GM23338 (cell line): ENCODE data around the gene AP4E1. TPM values are rescaled to one million over a fixed set of nuclear protein-coding genes. Genes with fewer than 3 reads are reported as not detected.

Experiments
- ATAC-seq: fragments of 200-7000 bp; cut with Tn5 transposase; 3 replicates; pipeline ENCODE4 v1.9.1; 2020
- DNase-seq: peaks from one replicate; pipeline ENCODE4 v3.0.0-alpha.2; 2015; ENCODE audit warnings: low spot score
- H2AFZ ChIP-seq: fragments of 200-600 bp; sonication (generic); 2 replicates; pipeline ENCODE4 v1.8.0; 2016; ENCODE audit warnings: antibody characterized with exemption, mild to moderate bottlenecking, moderate library complexity
- H3F3A ChIP-seq: fragments of 200-600 bp; sonication (generic); replicated peaks from 2 replicates; pipeline ENCODE4 v1.8.0; 2017; ENCODE audit warnings: antibody characterized with exemption, mixed run types, low read depth
- H3K27ac ChIP-seq: fragments of 200-600 bp; sonication (generic); 2 replicates; pipeline ENCODE4 v1.6.1; 2016; ENCODE audit warnings: low read depth
- H3K27me3 ChIP-seq: fragments of 200-600 bp; sonication (generic); 2 replicates; pipeline ENCODE4 v1.8.0; 2016; ENCODE audit warnings: mild to moderate bottlenecking, mixed run types, moderate library complexity; ENCODE audit not compliant: insufficient read depth
- H3K36me3 ChIP-seq: fragments of 200-600 bp; sonication (generic); 2 replicates; pipeline ENCODE4 v1.8.0; 2016; ENCODE audit warnings: mild to moderate bottlenecking; ENCODE audit not compliant: insufficient read depth
- H3K4me1 ChIP-seq: fragments of 200-600 bp; sonication (generic); 2 replicates; pipeline ENCODE4 v1.8.0; 2016; ENCODE audit warnings: mild to moderate bottlenecking, moderate library complexity; ENCODE audit not compliant: insufficient read depth
- H3K4me2 ChIP-seq: fragments of 200-600 bp; sonication (generic); 2 replicates; pipeline ENCODE4 v1.7.1; 2017; ENCODE audit warnings: mixed run types
- H3K4me3 ChIP-seq: fragments of 200-600 bp; sonication (generic); 2 replicates; pipeline ENCODE4 v1.6.1; 2016; ENCODE audit warnings: mixed run types
- H3K79me2 ChIP-seq: fragments of 200-600 bp; sonication (generic); replicated peaks from 2 replicates; pipeline ENCODE4 v1.8.0; 2017; ENCODE audit warnings: mild to moderate bottlenecking; ENCODE audit not compliant: insufficient read depth
- H3K9me2 ChIP-seq: fragments of 200-600 bp; sonication (generic); 2 replicates; pipeline ENCODE4 v1.8.0; 2017; ENCODE audit not compliant: insufficient read depth
- H4K20me1 ChIP-seq: fragments of 200-600 bp; sonication (generic); replicated peaks from 2 replicates; pipeline ENCODE4 v1.8.0; 2017; ENCODE audit warnings: mild to moderate bottlenecking; ENCODE audit not compliant: insufficient read depth
- H3K27ac Mint-ChIP-seq: 2 replicates; pipeline ENCODE4 v1.8.0; 2020; ENCODE audit warnings: inconsistent platforms, mild to moderate bottlenecking, moderate library complexity, mixed read lengths
- H3K27me3 Mint-ChIP-seq: 3 replicates; pipeline ENCODE4 v1.8.0; 2022; ENCODE audit warnings: low read depth, mild to moderate bottlenecking, moderate library complexity, mixed read lengths, inconsistent platforms; ENCODE audit not compliant: insufficient read depth, poor library complexity
- H3K36me3 Mint-ChIP-seq: 3 replicates; pipeline ENCODE4 v1.8.0; 2021; ENCODE audit warnings: low read depth, mild to moderate bottlenecking, inconsistent platforms, moderate library complexity, mixed read lengths
- H3K4me1 Mint-ChIP-seq: 3 replicates; pipeline ENCODE4 v1.8.0; 2020; ENCODE audit warnings: mild to moderate bottlenecking, inconsistent platforms, mixed read lengths
- H3K4me3 Mint-ChIP-seq: 3 replicates; pipeline ENCODE4 v1.8.0; 2021; ENCODE audit warnings: moderate library complexity, mild to moderate bottlenecking, inconsistent platforms, mixed read lengths
- H3K9me3 Mint-ChIP-seq: 3 replicates; pipeline ENCODE4 v1.8.0; 2020; ENCODE audit warnings: moderate library complexity, mild to moderate bottlenecking, inconsistent platforms, mixed read lengths
- CREB1 ChIP-seq: fragments of 250-450 bp; sonication (Bioruptor Pico); IDR thresholded peaks from 2 replicates; pipeline ENCODE4 v1.5.0; 2020; ENCODE audit warnings: low read depth, mild to moderate bottlenecking, moderate library complexity
- CTCF ChIP-seq, 2 experiments: fragments of 200-600 bp in 1 of 2; sonication (generic) in 1 of 2; conservative IDR thresholded peaks; 2 replicates each; pipeline versions ENCODE4 v1.5.1 to v1.6.1; 2016 to 2017; ENCODE audit warnings: antibody characterized with exemption in 2 of 2, low read depth in 2 of 2, mild to moderate bottlenecking in 2 of 2, moderate library complexity in 1 of 2
- ETS1 ChIP-seq: IDR thresholded peaks from 2 replicates; pipeline ENCODE4 v1.6.1; 2016; ENCODE audit warnings: antibody characterized with exemption
- EZH2 ChIP-seq: fragments of 200-600 bp; sonication (generic); IDR thresholded peaks from one replicate; pipeline ENCODE4 v1.8.0; 2017; ENCODE audit warnings: antibody characterized with exemption, mild to moderate bottlenecking, low read depth; ENCODE audit not compliant: unreplicated experiment
- EZH2phosphoT487 ChIP-seq: fragments of 200-600 bp; sonication (generic); IDR thresholded peaks from one replicate; pipeline ENCODE4 v1.8.1; 2018; ENCODE audit warnings: antibody characterized with exemption; ENCODE audit not compliant: unreplicated experiment
- JUNB ChIP-seq: IDR thresholded peaks from one replicate; pipeline ENCODE4 v1.6.1; 2016; ENCODE audit warnings: antibody characterized with exemption; ENCODE audit not compliant: unreplicated experiment
- NANOG ChIP-seq: IDR thresholded peaks from 2 replicates; pipeline ENCODE4 v1.6.1; 2016; ENCODE audit warnings: antibody characterized with exemption, borderline replicate concordance
- POLR2AphosphoS5 ChIP-seq: IDR thresholded peaks from 2 replicates; pipeline ENCODE4 v1.6.1; 2016; ENCODE audit warnings: antibody characterized with exemption, low read depth
- REST ChIP-seq: IDR thresholded peaks from one replicate; pipeline ENCODE4 v1.6.1; 2018; ENCODE audit warnings: antibody characterized with exemption; ENCODE audit not compliant: unreplicated experiment
- STAT1 ChIP-seq: IDR thresholded peaks from one replicate; pipeline ENCODE4 v1.6.1; 2016; ENCODE audit warnings: antibody characterized with exemption; ENCODE audit not compliant: unreplicated experiment
- ZNF114 ChIP-seq: fragments of 250-450 bp; sonication (Bioruptor Pico); IDR thresholded peaks from 2 replicates; pipeline ENCODE4 v1.5.0; 2020; ENCODE audit warnings: mild to moderate bottlenecking, moderate library complexity
- ZNF331 ChIP-seq: fragments of 250-450 bp; sonication (Bioruptor Pico); IDR thresholded peaks from 2 replicates; pipeline ENCODE4 v1.5.0; 2020; ENCODE audit warnings: low read depth, mild to moderate bottlenecking, moderate library complexity
- ZNF462 ChIP-seq: fragments of 250-450 bp; sonication (Bioruptor Pico); IDR thresholded peaks from 2 replicates; pipeline ENCODE4 v1.5.0; 2020; ENCODE audit warnings: mild to moderate bottlenecking, moderate library complexity
- polyA plus RNA-seq: library from polyadenylated mRNA; unstranded; fragments of >200 nt; fragmentation: Nextera tagmentation; extraction: Ambion mirVana; gene quantifications from 2 replicates; pipeline ENCODE4 v1.2.1, GENCODE V29; 2016
- total RNA-seq: library from RNA; depleted of rRNA; stranded (reverse); fragments of >200 nt; shearing (Covaris generic); gene quantifications from 2 replicates; pipeline ENCODE4 v1.2.3, GENCODE V29; 2014

Gene AP4E1
- total and polyA plus RNA-seq, 2 experiments from 2014 or later: 4.4 to 15.4 TPM

- H3K4me3 Mint-ChIP-seq: no peak overlapping the region
- H3K36me3 ChIP-seq: no peaks in the 10 kb centered on the region
- no peak overlapping the region for H3K27ac ChIP-seq
- no peak overlapping the region for H3K4me3 ChIP-seq
- H3K27me3 Mint-ChIP-seq: peaks cover 2% of the 10 kb centered on the region
- 0 out of 2 replicates have a peak, but pooled peaks cover 12% of the 10 kb centered on the region for H3K9me2 ChIP-seq
- H3F3A ChIP-seq: no peaks in the 10 kb centered on the region
- no peak overlapping the region for H3K27ac Mint-ChIP-seq
- no peaks in the 10 kb centered on the region for H4K20me1 ChIP-seq
- H3K9me3 Mint-ChIP-seq: no peaks in the 10 kb centered on the region
- no peak overlapping the region for H2AFZ ChIP-seq
- H3K36me3 Mint-ChIP-seq: no peaks in the 10 kb centered on the region; the same call in 2 of the 3 replicates
- no peaks in the 10 kb centered on the region for H3K79me2 ChIP-seq
- ATAC-seq: no peak
- no peak for TF ChIP-seq JUNB
- no peak for TF ChIP-seq REST
- no peak for TF ChIP-seq EZH2phosphoT487
- no peak for TF ChIP-seq CREB1 (CRISPR knock-in tag)
- no peak for TF ChIP-seq ZNF331 (CRISPR knock-in tag)
- TF ChIP-seq POLR2AphosphoS5: no peak
- no peak for TF ChIP-seq ZNF114 (CRISPR knock-in tag)
- TF ChIP-seq STAT1: no peak
- TF ChIP-seq ETS1: no peak
- TF ChIP-seq CTCF (conservative IDR thresholded peaks at IDR 0.05; ENCODE audit: low read depth in 2 of 2): no peak
- TF ChIP-seq NANOG: no peak
- no peak for TF ChIP-seq EZH2
- no peak for TF ChIP-seq ZNF462 (CRISPR knock-in tag)
- DNase-seq: no peak
- H3K4me1 Mint-ChIP-seq: peaks cover 36% of the 10 kb centered on the region
- H3K4me1 ChIP-seq: peaks cover 15% of the 10 kb centered on the region
- no peaks in the 10 kb centered on the region for H3K27me3 ChIP-seq
- H3K4me2 ChIP-seq: no peak overlapping the region
Measured at GRCh38 chr15:51051776-51052175, 143.3 kb downstream of the AP4E1 start.
